SK-N-SH (cell line): ENCODE measurements around the gene SPEG. TPM values are rescaled to one million over a fixed set of nuclear protein-coding genes. Genes with fewer than 3 reads are reported as not detected.

ENCODE experiments used
- CTCF ChIA-PET: fragments of 300-600, 350-600 bp; formaldehyde crosslinking; extraction: SDS; loops from one replicate; lab custom pipeline; 2021; lab: Yijun Ruan, JAX
- POLR2A ChIA-PET: fragments of 350-600 bp; sonication (Branson Sonifier 250); formaldehyde crosslinking; extraction: SDS; loops from one replicate; lab custom pipeline; 2020; ENCODE audit warnings: antibody characterized with exemption, inconsistent platforms; lab: Yijun Ruan, JAX
- DNase-seq: peaks from one replicate; pipeline ENCODE4 v3.0.0; 2012
- H2AFZ ChIP-seq: fragments of 200-600 bp; sonication (generic); 2 replicates; pipeline ENCODE4 v1.8.1; 2016; ENCODE audit warnings: antibody characterized with exemption, mild to moderate bottlenecking, low read depth
- H3F3A ChIP-seq: fragments of 200-600 bp; sonication (generic); replicated peaks from 2 replicates; pipeline ENCODE3; 2016; ENCODE audit warnings: antibody characterized with exemption, mild to moderate bottlenecking; ENCODE audit not compliant: insufficient read depth
- H3K27ac ChIP-seq, 2 experiments: fragments of 200-500 bp in 1 of 2; fragments of 200-600 bp in 1 of 2; sonication (Bioruptor generic) in 1 of 2; sonication (generic), shearing (Covaris generic) in 1 of 2; 2 replicates each; pipeline versions ENCODE4 v1.5.1 to v1.6.1; 2014 to 2016; ENCODE audit warnings: low read depth in 2 of 2, inconsistent platforms in 1 of 2, low read length in 1 of 2, mild to moderate bottlenecking in 1 of 2, mixed read lengths in 1 of 2
- H3K27me3 ChIP-seq: fragments of 200-600 bp; sonication (generic), shearing (Covaris generic); 2 replicates; pipeline ENCODE4 v1.6.1; 2016; ENCODE audit warnings: mixed run types; ENCODE audit not compliant: insufficient read depth
- H3K36me3 ChIP-seq, 2 experiments: fragments of 200-500 bp in 1 of 2; fragments of 200-600 bp in 1 of 2; sonication (Bioruptor generic) in 1 of 2; sonication (generic) in 1 of 2; replicated peaks in 1 of 2; 2 replicates each; pipeline versions ENCODE3 to v1.5.1; 2014 to 2016; ENCODE audit warnings: low read length in 1 of 2, mild to moderate bottlenecking in 1 of 2; ENCODE audit not compliant: insufficient read depth in 2 of 2, control insufficient read depth in 1 of 2
- H3K4me1 ChIP-seq, 2 experiments: fragments of 200-500 bp in 1 of 2; fragments of 200-600 bp in 1 of 2; sonication (Bioruptor generic) in 1 of 2; sonication (generic), shearing (Covaris generic) in 1 of 2; 2 replicates each; pipeline versions ENCODE4 v1.5.1 to v1.6.1; 2014 to 2016; ENCODE audit warnings: low read depth in 1 of 2, low read length in 1 of 2, mixed run types in 1 of 2; ENCODE audit not compliant: insufficient read depth in 2 of 2, control insufficient read depth in 1 of 2
- H3K4me2 ChIP-seq: fragments of 200-600 bp; sonication (generic), shearing (Covaris generic); 2 replicates; pipeline ENCODE4 v1.6.1; 2017; ENCODE audit warnings: mixed run types
- H3K4me3 ChIP-seq, 2 experiments: fragments of 200-500 bp in 1 of 2; fragments of 200-600 bp in 1 of 2; sonication (Bioruptor generic) in 1 of 2; sonication (generic), shearing (Covaris generic) in 1 of 2; 2 replicates each; pipeline versions ENCODE4 v1.5.1 to v1.8.1; 2014 to 2016; ENCODE audit warnings: low read depth in 2 of 2, inconsistent platforms in 1 of 2, low read length in 1 of 2, mild to moderate bottlenecking in 1 of 2, mixed read lengths in 1 of 2, moderate library complexity in 1 of 2
- H3K79me2 ChIP-seq: fragments of 200-600 bp; sonication (generic); 2 replicates; pipeline ENCODE4 v1.8.1; 2017; ENCODE audit warnings: mild to moderate bottlenecking; ENCODE audit not compliant: insufficient read depth
- H3K9ac ChIP-seq: fragments of 200-600 bp; sonication (generic); 2 replicates; pipeline ENCODE4 v1.6.1; 2017; ENCODE audit warnings: mixed run types
- H3K9me2 ChIP-seq: fragments of 200-600 bp; sonication (generic); 2 replicates; pipeline ENCODE4 v1.6.1; 2017; ENCODE audit warnings: mixed run types
- H3K9me3 ChIP-seq: fragments of 200-600 bp; sonication (generic); 2 replicates; pipeline ENCODE4 v1.6.1; 2017; ENCODE audit warnings: mixed run types, mild to moderate bottlenecking, moderate library complexity
- H4K20me1 ChIP-seq: fragments of 200-600 bp; sonication (generic); 2 replicates; pipeline ENCODE4 v1.6.1; 2017; ENCODE audit warnings: mild to moderate bottlenecking, mixed run types; ENCODE audit not compliant: insufficient read depth
- CHD2 ChIP-seq: fragments of 150-350 bp; IDR thresholded peaks from 2 replicates; pipeline ENCODE4 v1.6.1; 2018; ENCODE audit warnings: low read length; ENCODE audit not compliant: partially characterized antibody
- CTCF ChIP-seq: fragments of 200-600 bp; sonication (generic); IDR thresholded peaks from 2 replicates; pipeline ENCODE4 v1.6.1; 2017; ENCODE audit warnings: antibody characterized with exemption, mild to moderate bottlenecking, moderate library complexity
- EP300 ChIP-seq, 2 experiments: IDR thresholded peaks; 2 replicates each; pipeline versions ENCODE4 v1.4.0 to v1.6.1; 2012; ENCODE audit warnings: borderline replicate concordance in 1 of 2, low read depth in 1 of 2, low read length in 1 of 2
- FOXJ3 ChIP-seq: sonication (generic); formaldehyde crosslinking; IDR thresholded peaks from 2 replicates; pipeline ENCODE4 v1.5.1; 2020; ENCODE audit warnings: mild to moderate bottlenecking, missing genetic modification reagents
- FOXM1 ChIP-seq: IDR thresholded peaks from 2 replicates; pipeline ENCODE4 v1.4.0; 2012; ENCODE audit warnings: low read depth, mild to moderate bottlenecking
- GABPA ChIP-seq: IDR thresholded peaks from 2 replicates; pipeline ENCODE4 v1.4.0; 2012; ENCODE audit warnings: low read depth, mild to moderate bottlenecking
- MEF2A ChIP-seq: IDR thresholded peaks from 2 replicates; pipeline ENCODE4 v1.4.0; 2012; ENCODE audit warnings: low read depth, borderline replicate concordance
- NFIC ChIP-seq: IDR thresholded peaks from 2 replicates; pipeline ENCODE4 v1.4.0; 2012; ENCODE audit warnings: borderline replicate concordance
- RAD21 ChIP-seq: IDR thresholded peaks from 2 replicates; pipeline ENCODE4 v1.6.1; 2012; ENCODE audit warnings: mild to moderate bottlenecking, low read length
- RCOR1 ChIP-seq: fragments of 150-350 bp; IDR thresholded peaks from 2 replicates; pipeline ENCODE4 v1.6.1; 2017; ENCODE audit warnings: antibody characterized with exemption, low read length
- SIN3A ChIP-seq: IDR thresholded peaks from 2 replicates; pipeline ENCODE4 v1.6.1; 2012; ENCODE audit warnings: low read depth, mild to moderate bottlenecking, low read length, moderate library complexity, borderline replicate concordance
- TEAD4 ChIP-seq: IDR thresholded peaks from 2 replicates; pipeline ENCODE4 v1.4.0; 2012; ENCODE audit warnings: mild to moderate bottlenecking, borderline replicate concordance; ENCODE audit not compliant: insufficient read depth
- USF1 ChIP-seq: IDR thresholded peaks from 2 replicates; pipeline ENCODE4 v1.4.0; 2012; ENCODE audit warnings: low read depth, borderline replicate concordance
- WGBS: methylation state at CpG from one replicate; pipeline ENCODE4 v1.1.6; 2017; ENCODE audit warnings: low lambda C conversion rate; 5-methylcytosine and 5-hydroxymethylcytosine counted together
- polyA plus RNA-seq, 3 experiments: library from polyadenylated mRNA; depleted of rRNA; stranded (reverse); fragments of >200 nt; gene quantifications; 2 replicates each; pipeline ENCODE4 v1.2.3, GENCODE V29; 2012

The SPEG gene
- polyA plus RNA-seq, 1 of the 3 experiments (the other 2 are of a cell fraction): 107 TPM

GRCh38 chr2:219506153-219506801 is 71.6 kb downstream of the SPEG start:
- Histone ChIP-seq H3K9me2 (no peaks in the 10 kb centered on the region), H3K9ac (no peak overlapping the region), H3K4me1 (peaks cover 3 to 96% of the 10 kb centered on the region in 2 experiments; a peak in 2 of 4 replicates), H3F3A (no peaks in the 10 kb centered on the region), H3K36me3 (peaks cover 11 to 23% of the 10 kb centered on the region in 2 experiments), H4K20me1 (no peaks in the 10 kb centered on the region), H3K4me3 (no peak overlapping the region), H3K27me3 (no peaks in the 10 kb centered on the region; the same call in 1 of the 2 replicates), H3K4me2 (no peak overlapping the region), H3K79me2 (no peaks in the 10 kb centered on the region; the same call in 1 of the 2 replicates), H2AFZ (no peak overlapping the region), H3K9me3 (no peaks in the 10 kb centered on the region), H3K27ac (peak overlapping the region in 1 of 2 experiments; percentile 96; a peak in 2 of 4 replicates)
- POLR2A ChIA-PET: interaction anchor here (0.6 to 13.5 kb wide), 7 partner anchors 8 to 160 kb away, joined by 3 to 210 read pairs (median 26); partner anchors contain the start of gene GMPPA
- CTCF ChIA-PET: interaction anchor here (1.2 to 62.1 kb wide), 5 partner anchors 9 to 103 kb away, joined by 4 to 2824 read pairs (median 26); partner anchors contain the start of genes ASIC4, CHPF, GMPPA and TMEM198
- DNase-seq: no peak
- WGBS: 57% methylated on average over 5 of the region's 23 CpGs
- TF ChIP-seq FOXM1: no peak
- no peak for TF ChIP-seq USF1
- TF ChIP-seq EP300 (IDR thresholded peaks at IDR 0.05; ENCODE audit: borderline replicate concordance in 1 of 2, low read depth in 1 of 2, low read length in 1 of 2): no peak
- TF ChIP-seq NFIC: no peak
- no peak for TF ChIP-seq CHD2
- no peak for TF ChIP-seq GABPA
- no peak for TF ChIP-seq TEAD4
- no peak for TF ChIP-seq RCOR1
- TF ChIP-seq FOXJ3 (CRISPR knock-in tag): no peak
- no peak for TF ChIP-seq CTCF
- no peak for TF ChIP-seq SIN3A

GRCh38 chr2:219506802-219507526 is 72.3 kb downstream of the SPEG start:
- WGBS: 71% methylated on average over 7 of the region's 17 CpGs
- H3K9me3 ChIP-seq: no peaks in the 10 kb centered on the region

More at GRCh38 chr2:219506802-219507526, 72.3 kb downstream of the SPEG start:
- no peak overlapping the region for H3K4me3 ChIP-seq
- no peaks in the 10 kb centered on the region for H3F3A ChIP-seq
- no peak overlapping the region for H3K4me2 ChIP-seq
- peaks cover 3 to 96% of the 10 kb centered on the region in 2 experiments; a peak in 2 of 4 replicates for H3K4me1 ChIP-seq
- no peak overlapping the region for H2AFZ ChIP-seq
- H3K9me2 ChIP-seq: no peaks in the 10 kb centered on the region
- TF ChIP-seq RAD21: no peak
- no peak for TF ChIP-seq MEF2A
- TF ChIP-seq TEAD4: no peak
- CTCF ChIA-PET: interaction anchor here (1.2 to 62.1 kb wide), 8 partner anchors 8 to 104 kb away, joined by 4 to 2824 read pairs (median 7); partner anchors contain the start of genes ASIC4, CHPF, GMPPA and TMEM198
- peaks cover 6 to 20% of the 10 kb centered on the region in 2 experiments for H3K36me3 ChIP-seq
- H3K27me3 ChIP-seq: no peaks in the 10 kb centered on the region; the same call in 1 of the 2 replicates
- H4K20me1 ChIP-seq: no peaks in the 10 kb centered on the region
- POLR2A ChIA-PET: interaction anchor here (0.5 to 13.5 kb wide), 14 partner anchors 9 to 160 kb away, joined by 3 to 210 read pairs (median 8); partner anchors contain the start of genes CHPF, GMPPA, OBSL1 and TMEM198
- peak overlapping the region in 1 of 2 experiments; percentile 96; a peak in 2 of 4 replicates for H3K27ac ChIP-seq
- DNase-seq: peak; percentile 52
- no peak overlapping the region for H3K9ac ChIP-seq
- no peaks in the 10 kb centered on the region for H3K79me2 ChIP-seq
